Endothelial cell of umbilical vein (primary cell): ENCODE results near the gene HINFP. TPM values are rescaled to one million over a fixed set of nuclear protein-coding genes. Genes with fewer than 3 reads are reported as not detected.

Source experiments
- BruUV-seq: library from RNA; stranded (reverse); fragments of 400-500 nt; replicated peaks from 2 replicates; lab custom pipeline; 2021; lab: Mats Ljungman, UMichigan
- CTCF ChIA-PET: fragments of 300-600, 350-600 bp; sonication (Branson Sonifier 250); formaldehyde crosslinking; loops from one replicate; lab custom pipeline; 2021; ENCODE audit warnings: antibody characterized with exemption, inconsistent platforms; lab: Charles Lee
- POLR2A ChIA-PET: fragments of 300-600, 350-600 bp; sonication (Branson Sonifier 250); formaldehyde crosslinking; loops from one replicate; lab custom pipeline; 2021; ENCODE audit warnings: antibody characterized with exemption, inconsistent platforms; lab: Charles Lee
- DNase-seq: peaks from one replicate; pipeline ENCODE4 v3.0.0-alpha.2; 2011; ENCODE audit warnings: low read depth, low spot score
- FAIRE-seq: peaks from 2 replicates; lab custom pipeline; 2011; peaks lifted over from hg19 to GRCh38; lab: Jason Lieb, UNC
- H2AFZ ChIP-seq: 2 replicates; pipeline ENCODE4 v1.6.0; 2012; ENCODE audit warnings: low read depth, low read length, control low read depth, inconsistent platforms
- H3K27ac ChIP-seq: 2 replicates; pipeline ENCODE4 v1.5.1; 2011; ENCODE audit warnings: low read depth, mild to moderate bottlenecking, control low read depth, low read length, moderate library complexity; ENCODE audit not compliant: insufficient read depth
- H3K27me3 ChIP-seq, 2 experiments: 2 replicates each; pipeline versions ENCODE4 v1.6.0 to v1.6.1; 2011; ENCODE audit warnings: low read length in 2 of 2, mixed read lengths in 1 of 2; ENCODE audit not compliant: control insufficient read depth in 2 of 2, insufficient read depth in 2 of 2
- H3K36me3 ChIP-seq, 2 experiments: 2 replicates in 1 of 2; 3 replicates in 1 of 2; pipeline ENCODE4 v1.5.1; 2011; ENCODE audit warnings: low read length in 2 of 2, mild to moderate bottlenecking in 1 of 2, moderate library complexity in 1 of 2; ENCODE audit not compliant: control insufficient read depth in 2 of 2, insufficient read depth in 2 of 2; ENCODE audit errors: extremely low read depth in 1 of 2
- H3K4me1 ChIP-seq: 3 replicates; pipeline ENCODE4 v1.5.1; 2011; ENCODE audit warnings: mild to moderate bottlenecking, low read length; ENCODE audit not compliant: control insufficient read depth, insufficient read depth; ENCODE audit errors: extremely low read depth
- H3K4me2 ChIP-seq: 2 replicates; pipeline ENCODE4 v1.6.1; 2011; ENCODE audit warnings: low read length, control low read depth, mixed read lengths; ENCODE audit not compliant: insufficient read depth
- H3K4me3 ChIP-seq, 3 experiments: fragments of 200-600 bp in 1 of 3; sonication (generic), shearing (Covaris generic) in 1 of 3; replicated peaks in 1 of 3; 2 replicates each; pipeline ENCODE4 v1.5.1; 2011 to 2016; ENCODE audit warnings: control low read depth in 3 of 3, low read length in 3 of 3, mild to moderate bottlenecking in 2 of 3, inconsistent platforms in 1 of 3, low read depth in 1 of 3, moderate library complexity in 1 of 3; ENCODE audit not compliant: insufficient read depth in 1 of 3
- H3K79me2 ChIP-seq: 2 replicates; pipeline ENCODE4 v1.6.0; 2012; ENCODE audit warnings: low read length, inconsistent platforms; ENCODE audit not compliant: control insufficient read depth, insufficient read depth
- H3K9ac ChIP-seq: replicated peaks from 2 replicates; pipeline ENCODE3; 2011; ENCODE audit warnings: low read length, control low read depth; ENCODE audit not compliant: insufficient read depth; ENCODE audit errors: extremely low read depth
- H3K9me1 ChIP-seq: replicated peaks from 3 replicates; pipeline ENCODE4 v1.6.0; 2011; ENCODE audit warnings: mild to moderate bottlenecking, low read length; ENCODE audit not compliant: control insufficient read depth, insufficient read depth; ENCODE audit errors: extremely low read depth
- H3K9me3 ChIP-seq: replicated peaks from 2 replicates; pipeline ENCODE4 v1.5.1; 2012; ENCODE audit warnings: low read length, inconsistent platforms; ENCODE audit not compliant: control insufficient read depth, insufficient read depth
- H4K20me1 ChIP-seq: replicated peaks from 2 replicates; pipeline ENCODE3; 2011; ENCODE audit warnings: mild to moderate bottlenecking, low read length; ENCODE audit not compliant: control insufficient read depth, insufficient read depth; ENCODE audit errors: extremely low read depth
- EZH2 ChIP-seq: IDR thresholded peaks from 2 replicates; pipeline ENCODE4 v1.6.1; 2012; ENCODE audit warnings: borderline replicate concordance, low read depth, mild to moderate bottlenecking, moderate library complexity, low read length, inconsistent platforms; ENCODE audit not compliant: severe bottlenecking
- MYC ChIP-seq: IDR thresholded peaks from one replicate; pipeline ENCODE4 v1.6.1; 2011; ENCODE audit warnings: mild to moderate bottlenecking, low read depth, low read length
- POLR2A ChIP-seq: IDR thresholded peaks from 2 replicates; pipeline ENCODE4 v1.6.1; 2012; ENCODE audit warnings: low read depth, mild to moderate bottlenecking, control low read depth, low read length
- POLR2AphosphoS5 ChIP-seq: IDR thresholded peaks from 2 replicates; pipeline ENCODE4 v1.6.1; 2012; ENCODE audit warnings: low read depth, mild to moderate bottlenecking, control low read depth, low read length, moderate library complexity; ENCODE audit not compliant: insufficient read depth
- dilution Hi-C: fragments of 300-500 bp; cut with MboI; formaldehyde crosslinking; loops from one replicate; pipeline ENCODE4 v1.15.0; 2019; ENCODE audit warnings: low sequenced_read_pairs; ENCODE audit not compliant: extremely low pct_ligation_motif_present
- intact Hi-C: fragments of 100-400 bp; cut with micrococcal nuclease; formaldehyde crosslinking; loops from one replicate; pipeline ENCODE4 v1.10.0; 2022
- polyA plus RNA-seq, 4 experiments: library from polyadenylated mRNA; depleted of rRNA in 3 of 4; stranded (reverse) in 3 of 4; unstranded in 1 of 4; fragments of >200 nt; gene quantifications; 2 replicates each; pipeline versions ENCODE4 v1.2.1 to v1.2.3, GENCODE V29; 2011 to 2012; ENCODE audit warnings: missing spikeins in 1 of 4
- total RNA-seq: library from RNA; stranded (reverse); gene quantifications from 2 replicates; pipeline ENCODE4 v1.2.3, GENCODE V29; 2021
- TF ChIP-seq, protein P1 (sequence below): IDR thresholded peaks from 2 replicates; pipeline ENCODE4 v1.6.1; 2011; ENCODE audit not compliant: insufficient read depth, insufficient read length
- TF ChIP-seq, protein P2 (sequence below), 2 donors: IDR thresholded peaks; 1 replicate in 1 of 2; 2 replicates in 1 of 2; pipeline ENCODE4 v1.5.1; 2011; ENCODE audit warnings: low read length in 2 of 2, mild to moderate bottlenecking in 2 of 2, moderate library complexity in 2 of 2, control low read depth in 1 of 2, inconsistent platforms in 1 of 2, low read depth in 1 of 2; ENCODE audit not compliant: insufficient read depth in 1 of 2; ENCODE audit errors: extremely low read depth in 1 of 2

The HINFP gene
- total and polyA plus RNA-seq, 2 donors (not counting 3 experiments of a cell fraction or from before 2014, with no cell fraction given): 30.8 to 33.4 TPM

DNA sequence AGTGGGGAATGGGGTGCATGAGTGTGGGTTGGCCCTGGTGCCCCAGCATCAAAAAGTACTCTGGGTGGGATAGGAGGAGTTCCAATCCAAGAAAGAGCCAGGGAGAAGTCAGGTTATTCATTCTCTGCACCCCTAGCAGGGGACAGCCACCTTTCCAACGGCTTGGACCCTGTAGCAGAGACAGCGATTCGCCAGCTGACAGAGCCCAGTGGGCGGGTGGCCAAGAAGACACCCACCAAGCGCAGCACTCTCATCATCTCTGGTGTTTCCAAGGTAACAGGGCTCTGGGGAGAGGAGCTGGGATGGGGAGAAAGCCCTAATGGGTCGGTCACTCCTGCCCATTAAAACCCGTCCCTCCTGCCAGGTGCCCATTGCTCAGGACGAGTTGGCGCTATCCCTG, 7.7 kb upstream of the HINFP start:
- Histone ChIP-seq H3K27me3 (no peaks in the 10 kb centered on the region), H3K36me3 (peaks cover 7 to 27% of the 10 kb centered on the region in 2 experiments), H3K4me3 (no peak overlapping the region), H3K4me1 (peaks cover 5% of the 10 kb centered on the region), H2AFZ (no peak overlapping the region), H3K9me3 (no peaks in the 10 kb centered on the region), H3K9me1 (no peaks in the 10 kb centered on the region), H4K20me1 (no peaks in the 10 kb centered on the region), H3K4me2 (no peak overlapping the region), H3K27ac (no peak overlapping the region), H3K9ac (no peak overlapping the region), H3K79me2 (no peaks in the 10 kb centered on the region)
- no TSS peak for BruUV-seq
- TF ChIP-seq EZH2: no peak
- no peak for TF ChIP-seq POLR2A
- no peak for TF ChIP-seq MYC
- TF ChIP-seq, protein P1, sequence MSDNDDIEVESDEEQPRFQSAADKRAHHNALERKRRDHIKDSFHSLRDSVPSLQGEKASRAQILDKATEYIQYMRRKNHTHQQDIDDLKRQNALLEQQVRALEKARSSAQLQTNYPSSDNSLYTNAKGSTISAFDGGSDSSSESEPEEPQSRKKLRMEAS: no peak
- TF ChIP-seq, protein P2, sequence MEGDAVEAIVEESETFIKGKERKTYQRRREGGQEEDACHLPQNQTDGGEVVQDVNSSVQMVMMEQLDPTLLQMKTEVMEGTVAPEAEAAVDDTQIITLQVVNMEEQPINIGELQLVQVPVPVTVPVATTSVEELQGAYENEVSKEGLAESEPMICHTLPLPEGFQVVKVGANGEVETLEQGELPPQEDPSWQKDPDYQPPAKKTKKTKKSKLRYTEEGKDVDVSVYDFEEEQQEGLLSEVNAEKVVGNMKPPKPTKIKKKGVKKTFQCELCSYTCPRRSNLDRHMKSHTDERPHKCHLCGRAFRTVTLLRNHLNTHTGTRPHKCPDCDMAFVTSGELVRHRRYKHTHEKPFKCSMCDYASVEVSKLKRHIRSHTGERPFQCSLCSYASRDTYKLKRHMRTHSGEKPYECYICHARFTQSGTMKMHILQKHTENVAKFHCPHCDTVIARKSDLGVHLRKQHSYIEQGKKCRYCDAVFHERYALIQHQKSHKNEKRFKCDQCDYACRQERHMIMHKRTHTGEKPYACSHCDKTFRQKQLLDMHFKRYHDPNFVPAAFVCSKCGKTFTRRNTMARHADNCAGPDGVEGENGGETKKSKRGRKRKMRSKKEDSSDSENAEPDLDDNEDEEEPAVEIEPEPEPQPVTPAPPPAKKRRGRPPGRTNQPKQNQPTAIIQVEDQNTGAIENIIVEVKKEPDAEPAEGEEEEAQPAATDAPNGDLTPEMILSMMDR (IDR thresholded peaks at IDR 0.05; ENCODE audit: extremely low read depth in 1 of 2, insufficient read depth in 1 of 2, low read depth in 1 of 2, low read length in 2 of 2): no peak
- no peak for TF ChIP-seq POLR2AphosphoS5
- no peak for FAIRE-seq
- dilution Hi-C loops (no loop called here), intact Hi-C loops (no loop called here)
- no peak for DNase-seq
- POLR2A ChIA-PET: no interaction called here
- CTCF ChIA-PET: interaction anchor here (1.2 kb wide), 1 partner anchor 11 kb away, joined by 3 read pairs; no protein-coding TSS in a partner anchor
